ENCODE measurements around the gene RAPGEF1. TPM values are rescaled to one million over a fixed set of nuclear protein-coding genes. Genes with fewer than 3 reads are reported as not detected.

Gene RAPGEF1
- total and polyA plus RNA-seq, 2 experiments from 2014 or later = 9.9 to 82.8 TPM

- TF ChIP-seq ZNF114 (CRISPR knock-in tag; IDR thresholded peaks at IDR 0.05) (no peak), JUNB (IDR thresholded peaks at IDR 0.05; ENCODE audit: unreplicated experiment) (no peak), EZH2phosphoT487 (IDR thresholded peaks at IDR 0.05; ENCODE audit: unreplicated experiment) (no peak), NANOG (IDR thresholded peaks at IDR 0.05; ENCODE audit: borderline replicate concordance) (no peak), ZNF331 (CRISPR knock-in tag; IDR thresholded peaks at IDR 0.05; ENCODE audit: low read depth) (no peak), ETS1 (IDR thresholded peaks at IDR 0.05) (no peak), POLR2AphosphoS5 (IDR thresholded peaks at IDR 0.05; ENCODE audit: low read depth) (no peak)
- TF ChIP-seq, protein P1, sequence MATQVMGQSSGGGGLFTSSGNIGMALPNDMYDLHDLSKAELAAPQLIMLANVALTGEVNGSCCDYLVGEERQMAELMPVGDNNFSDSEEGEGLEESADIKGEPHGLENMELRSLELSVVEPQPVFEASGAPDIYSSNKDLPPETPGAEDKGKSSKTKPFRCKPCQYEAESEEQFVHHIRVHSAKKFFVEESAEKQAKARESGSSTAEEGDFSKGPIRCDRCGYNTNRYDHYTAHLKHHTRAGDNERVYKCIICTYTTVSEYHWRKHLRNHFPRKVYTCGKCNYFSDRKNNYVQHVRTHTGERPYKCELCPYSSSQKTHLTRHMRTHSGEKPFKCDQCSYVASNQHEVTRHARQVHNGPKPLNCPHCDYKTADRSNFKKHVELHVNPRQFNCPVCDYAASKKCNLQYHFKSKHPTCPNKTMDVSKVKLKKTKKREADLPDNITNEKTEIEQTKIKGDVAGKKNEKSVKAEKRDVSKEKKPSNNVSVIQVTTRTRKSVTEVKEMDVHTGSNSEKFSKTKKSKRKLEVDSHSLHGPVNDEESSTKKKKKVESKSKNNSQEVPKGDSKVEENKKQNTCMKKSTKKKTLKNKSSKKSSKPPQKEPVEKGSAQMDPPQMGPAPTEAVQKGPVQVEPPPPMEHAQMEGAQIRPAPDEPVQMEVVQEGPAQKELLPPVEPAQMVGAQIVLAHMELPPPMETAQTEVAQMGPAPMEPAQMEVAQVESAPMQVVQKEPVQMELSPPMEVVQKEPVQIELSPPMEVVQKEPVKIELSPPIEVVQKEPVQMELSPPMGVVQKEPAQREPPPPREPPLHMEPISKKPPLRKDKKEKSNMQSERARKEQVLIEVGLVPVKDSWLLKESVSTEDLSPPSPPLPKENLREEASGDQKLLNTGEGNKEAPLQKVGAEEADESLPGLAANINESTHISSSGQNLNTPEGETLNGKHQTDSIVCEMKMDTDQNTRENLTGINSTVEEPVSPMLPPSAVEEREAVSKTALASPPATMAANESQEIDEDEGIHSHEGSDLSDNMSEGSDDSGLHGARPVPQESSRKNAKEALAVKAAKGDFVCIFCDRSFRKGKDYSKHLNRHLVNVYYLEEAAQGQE (IDR thresholded peaks at IDR 0.05; ENCODE audit: unreplicated experiment) = no peak
- TF ChIP-seq, protein P2, sequence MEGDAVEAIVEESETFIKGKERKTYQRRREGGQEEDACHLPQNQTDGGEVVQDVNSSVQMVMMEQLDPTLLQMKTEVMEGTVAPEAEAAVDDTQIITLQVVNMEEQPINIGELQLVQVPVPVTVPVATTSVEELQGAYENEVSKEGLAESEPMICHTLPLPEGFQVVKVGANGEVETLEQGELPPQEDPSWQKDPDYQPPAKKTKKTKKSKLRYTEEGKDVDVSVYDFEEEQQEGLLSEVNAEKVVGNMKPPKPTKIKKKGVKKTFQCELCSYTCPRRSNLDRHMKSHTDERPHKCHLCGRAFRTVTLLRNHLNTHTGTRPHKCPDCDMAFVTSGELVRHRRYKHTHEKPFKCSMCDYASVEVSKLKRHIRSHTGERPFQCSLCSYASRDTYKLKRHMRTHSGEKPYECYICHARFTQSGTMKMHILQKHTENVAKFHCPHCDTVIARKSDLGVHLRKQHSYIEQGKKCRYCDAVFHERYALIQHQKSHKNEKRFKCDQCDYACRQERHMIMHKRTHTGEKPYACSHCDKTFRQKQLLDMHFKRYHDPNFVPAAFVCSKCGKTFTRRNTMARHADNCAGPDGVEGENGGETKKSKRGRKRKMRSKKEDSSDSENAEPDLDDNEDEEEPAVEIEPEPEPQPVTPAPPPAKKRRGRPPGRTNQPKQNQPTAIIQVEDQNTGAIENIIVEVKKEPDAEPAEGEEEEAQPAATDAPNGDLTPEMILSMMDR (conservative IDR thresholded peaks at IDR 0.05; ENCODE audit: low read depth in 2 of 2) = no peak
Observed at GRCh38 chr9:131598121-131598520, 141.8 kb downstream of the RAPGEF1 start (continued).

- H3K27ac ChIP-seq (ENCODE audit: low read depth) = no peak overlapping the region
- H4K20me1 ChIP-seq (replicated peaks; ENCODE audit: insufficient read depth) = no peaks in the 10 kb centered on the region
- H3K36me3 Mint-ChIP-seq (ENCODE audit: low read depth) = peaks cover 25% of the 10 kb centered on the region
- H3K36me3 ChIP-seq (ENCODE audit: insufficient read depth) = no peaks in the 10 kb centered on the region; the same call in 1 of the 2 replicates
- H3K4me3 Mint-ChIP-seq = no peak overlapping the region
- no peak overlapping the region for H2AFZ ChIP-seq
- TF ChIP-seq ZNF331 (CRISPR knock-in tag; IDR thresholded peaks at IDR 0.05; ENCODE audit: low read depth) = no peak
- no peak for TF ChIP-seq EZH2phosphoT487 (IDR thresholded peaks at IDR 0.05; ENCODE audit: unreplicated experiment)
- H3K4me2 ChIP-seq = no peak overlapping the region
- DNase-seq (ENCODE audit: low spot score) (no peak), ATAC-seq (no peak)
- peaks cover 5% of the 10 kb centered on the region for H3K27me3 Mint-ChIP-seq (ENCODE audit: insufficient read depth, low read depth, poor library complexity)
- no peaks in the 10 kb centered on the region for H3K4me1 Mint-ChIP-seq
- H3K27ac Mint-ChIP-seq = no peak overlapping the region
- no peaks in the 10 kb centered on the region for H3F3A ChIP-seq (replicated peaks; ENCODE audit: low read depth)
- no peaks in the 10 kb centered on the region for H3K79me2 ChIP-seq (replicated peaks; ENCODE audit: insufficient read depth)
- no peaks in the 10 kb centered on the region for H3K9me3 Mint-ChIP-seq
- H3K27me3 ChIP-seq (ENCODE audit: insufficient read depth) = no peaks in the 10 kb centered on the region
- no peaks in the 10 kb centered on the region for H3K4me1 ChIP-seq (ENCODE audit: insufficient read depth)
- H3K4me3 ChIP-seq = no peak overlapping the region
- H3K9me2 ChIP-seq (ENCODE audit: insufficient read depth) = no peaks in the 10 kb centered on the region
Observed at GRCh38 chr9:131597246-131597645, 142.6 kb downstream of the RAPGEF1 start.
